ENCODE results near the gene SMIM45.

The SMIM45 gene

DNA sequence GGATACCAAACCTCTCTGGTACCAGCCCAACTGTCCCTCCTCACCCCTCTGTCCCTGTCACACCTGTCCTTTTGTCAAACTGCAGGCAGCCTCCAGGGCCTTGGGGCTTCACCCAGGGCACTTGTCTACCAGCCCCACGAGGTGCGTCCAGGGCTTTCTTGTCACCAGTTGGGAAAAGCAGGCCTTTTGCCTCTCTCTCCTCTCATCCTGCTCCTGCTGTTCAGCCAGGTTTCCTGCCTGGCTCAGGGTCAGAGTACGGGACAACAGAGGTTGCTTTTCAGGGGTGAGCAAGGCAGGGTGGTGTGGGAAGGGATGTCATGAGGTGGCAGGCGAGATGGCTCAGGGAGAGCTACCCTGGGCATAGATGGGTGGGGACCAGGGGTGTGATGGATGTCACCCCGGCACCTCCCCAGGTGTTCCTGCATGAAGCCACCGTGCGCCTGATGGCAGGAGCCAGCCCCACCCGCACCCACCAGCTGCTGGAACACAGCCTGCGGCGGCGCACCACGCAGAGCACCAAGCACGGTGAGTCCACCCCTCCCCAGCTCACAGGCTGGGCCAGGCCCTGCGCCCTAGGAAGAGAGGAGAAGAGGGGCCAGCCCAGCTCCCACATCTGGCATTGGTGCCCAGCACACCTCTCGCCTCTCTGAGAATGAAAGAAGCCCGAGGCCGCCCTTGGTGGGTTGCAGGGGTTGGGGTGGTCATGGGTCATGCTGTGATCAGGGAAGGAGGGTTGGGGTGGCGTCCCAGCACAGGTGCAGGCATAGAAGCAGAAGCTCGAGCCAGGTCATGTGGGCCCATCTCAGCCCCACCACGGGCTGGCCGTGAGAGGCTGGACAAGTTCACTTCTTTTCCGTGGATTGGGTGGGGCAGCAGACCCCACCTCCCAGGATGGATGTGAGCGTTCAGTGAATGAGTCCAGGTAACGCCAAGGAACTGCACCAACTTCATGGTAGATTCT, 47.2 kb upstream of the SMIM45 start:
- Histone ChIP-seq H3K79me2 (replicated peaks; ENCODE audit: insufficient read depth, low read length) (no peaks in the 10 kb centered on the region), H3K27ac (ENCODE audit: low read length) (no peak overlapping the region), H3K4me2 (ENCODE audit: low read length) (no peak overlapping the region), H4K20me1 (ENCODE audit: insufficient read depth) (no peaks in the 10 kb centered on the region), H3K9ac (ENCODE audit: low read length) (no peak overlapping the region), H3K9me3 (ENCODE audit: low read length) (no peaks in the 10 kb centered on the region), H3K9me2 (ENCODE audit: insufficient read depth, low read length) (no peaks in the 10 kb centered on the region), H3K27me3 (ENCODE audit: insufficient read depth, low read depth, low read length) (peaks cover 12% of the 10 kb centered on the region), H2AFZ (ENCODE audit: low read depth, low read length) (no peak overlapping the region), H3F3A (ENCODE audit: insufficient read depth, low read length, poor library complexity, severe bottlenecking) (no peaks in the 10 kb centered on the region), H3K4me3 (ENCODE audit: low read length) (no peak overlapping the region), H3K36me3 (ENCODE audit: insufficient read depth, low read length) (peaks cover 5% of the 10 kb centered on the region)
- TF ChIP-seq TAF1 (IDR thresholded peaks at IDR 0.05; ENCODE audit: low read depth): no peak
- no peak for TF ChIP-seq EZH2 (IDR thresholded peaks at IDR 0.05; ENCODE audit: borderline replicate concordance, insufficient read depth, low read length, poor library complexity, severe bottlenecking)
- TF ChIP-seq POLR2AphosphoS5 (IDR thresholded peaks at IDR 0.05): no peak
- TF ChIP-seq RAD21 (conservative IDR thresholded peaks at IDR 0.05): no peak
- TF ChIP-seq, protein P1, sequence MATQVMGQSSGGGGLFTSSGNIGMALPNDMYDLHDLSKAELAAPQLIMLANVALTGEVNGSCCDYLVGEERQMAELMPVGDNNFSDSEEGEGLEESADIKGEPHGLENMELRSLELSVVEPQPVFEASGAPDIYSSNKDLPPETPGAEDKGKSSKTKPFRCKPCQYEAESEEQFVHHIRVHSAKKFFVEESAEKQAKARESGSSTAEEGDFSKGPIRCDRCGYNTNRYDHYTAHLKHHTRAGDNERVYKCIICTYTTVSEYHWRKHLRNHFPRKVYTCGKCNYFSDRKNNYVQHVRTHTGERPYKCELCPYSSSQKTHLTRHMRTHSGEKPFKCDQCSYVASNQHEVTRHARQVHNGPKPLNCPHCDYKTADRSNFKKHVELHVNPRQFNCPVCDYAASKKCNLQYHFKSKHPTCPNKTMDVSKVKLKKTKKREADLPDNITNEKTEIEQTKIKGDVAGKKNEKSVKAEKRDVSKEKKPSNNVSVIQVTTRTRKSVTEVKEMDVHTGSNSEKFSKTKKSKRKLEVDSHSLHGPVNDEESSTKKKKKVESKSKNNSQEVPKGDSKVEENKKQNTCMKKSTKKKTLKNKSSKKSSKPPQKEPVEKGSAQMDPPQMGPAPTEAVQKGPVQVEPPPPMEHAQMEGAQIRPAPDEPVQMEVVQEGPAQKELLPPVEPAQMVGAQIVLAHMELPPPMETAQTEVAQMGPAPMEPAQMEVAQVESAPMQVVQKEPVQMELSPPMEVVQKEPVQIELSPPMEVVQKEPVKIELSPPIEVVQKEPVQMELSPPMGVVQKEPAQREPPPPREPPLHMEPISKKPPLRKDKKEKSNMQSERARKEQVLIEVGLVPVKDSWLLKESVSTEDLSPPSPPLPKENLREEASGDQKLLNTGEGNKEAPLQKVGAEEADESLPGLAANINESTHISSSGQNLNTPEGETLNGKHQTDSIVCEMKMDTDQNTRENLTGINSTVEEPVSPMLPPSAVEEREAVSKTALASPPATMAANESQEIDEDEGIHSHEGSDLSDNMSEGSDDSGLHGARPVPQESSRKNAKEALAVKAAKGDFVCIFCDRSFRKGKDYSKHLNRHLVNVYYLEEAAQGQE (IDR thresholded peaks at IDR 0.05; ENCODE audit: borderline replicate concordance): no peak
- TF ChIP-seq MXI1 (conservative IDR thresholded peaks at IDR 0.05; ENCODE audit: poor library complexity, severe bottlenecking): no peak
- no peak for TF ChIP-seq SMC3 (conservative IDR thresholded peaks at IDR 0.05; ENCODE audit: poor library complexity)
- TF ChIP-seq, protein P2, sequence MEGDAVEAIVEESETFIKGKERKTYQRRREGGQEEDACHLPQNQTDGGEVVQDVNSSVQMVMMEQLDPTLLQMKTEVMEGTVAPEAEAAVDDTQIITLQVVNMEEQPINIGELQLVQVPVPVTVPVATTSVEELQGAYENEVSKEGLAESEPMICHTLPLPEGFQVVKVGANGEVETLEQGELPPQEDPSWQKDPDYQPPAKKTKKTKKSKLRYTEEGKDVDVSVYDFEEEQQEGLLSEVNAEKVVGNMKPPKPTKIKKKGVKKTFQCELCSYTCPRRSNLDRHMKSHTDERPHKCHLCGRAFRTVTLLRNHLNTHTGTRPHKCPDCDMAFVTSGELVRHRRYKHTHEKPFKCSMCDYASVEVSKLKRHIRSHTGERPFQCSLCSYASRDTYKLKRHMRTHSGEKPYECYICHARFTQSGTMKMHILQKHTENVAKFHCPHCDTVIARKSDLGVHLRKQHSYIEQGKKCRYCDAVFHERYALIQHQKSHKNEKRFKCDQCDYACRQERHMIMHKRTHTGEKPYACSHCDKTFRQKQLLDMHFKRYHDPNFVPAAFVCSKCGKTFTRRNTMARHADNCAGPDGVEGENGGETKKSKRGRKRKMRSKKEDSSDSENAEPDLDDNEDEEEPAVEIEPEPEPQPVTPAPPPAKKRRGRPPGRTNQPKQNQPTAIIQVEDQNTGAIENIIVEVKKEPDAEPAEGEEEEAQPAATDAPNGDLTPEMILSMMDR (IDR thresholded peaks at IDR 0.05; ENCODE audit: poor library complexity, severe bottlenecking): no peak
- TF ChIP-seq EP300 (conservative IDR thresholded peaks at IDR 0.05; ENCODE audit: poor library complexity, severe bottlenecking): no peak

DNA sequence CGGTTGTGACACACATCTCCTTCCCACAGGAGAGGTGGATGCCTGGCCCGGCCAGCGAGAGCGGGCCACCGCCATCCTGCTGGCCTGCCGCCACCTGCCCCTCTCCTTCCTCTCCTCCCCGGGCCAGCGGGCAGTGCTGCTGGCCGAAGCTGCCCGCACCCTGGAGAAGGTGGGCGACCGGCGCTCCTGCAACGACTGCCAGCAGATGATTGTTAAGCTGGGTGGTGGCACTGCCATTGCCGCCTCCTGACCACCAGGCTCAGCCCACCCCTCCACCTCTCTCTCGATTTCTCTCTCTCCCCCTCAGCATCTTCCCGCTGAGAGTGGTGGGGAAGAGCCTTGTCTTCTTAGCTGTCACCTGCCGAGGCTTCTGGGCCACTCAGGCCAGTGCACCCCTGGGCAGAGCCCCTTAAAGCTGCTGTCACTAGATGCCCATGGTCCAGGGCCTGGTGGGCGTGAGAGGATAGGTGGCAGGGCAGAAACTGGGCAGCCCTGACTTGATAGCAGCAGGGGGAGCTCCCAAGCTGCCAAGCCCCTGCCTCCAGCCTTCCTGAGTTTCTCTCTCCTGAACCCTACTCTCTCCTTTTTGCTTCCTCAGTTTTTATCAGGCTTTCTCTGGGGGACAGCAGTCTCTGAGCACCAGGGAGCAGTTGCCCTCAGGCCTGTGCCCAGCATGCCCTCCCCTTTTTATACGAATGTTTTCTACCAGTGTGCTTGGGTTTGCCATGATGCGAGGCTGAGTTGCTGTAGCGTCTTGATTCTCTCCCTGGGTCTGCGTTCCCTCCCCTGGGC, 46.3 kb upstream of the SMIM45 start:
- Histone ChIP-seq H3K27ac (ENCODE audit: low read length) (no peak overlapping the region), H3F3A (ENCODE audit: insufficient read depth, low read length, poor library complexity, severe bottlenecking) (no peaks in the 10 kb centered on the region), H3K36me3 (ENCODE audit: insufficient read depth, low read length) (peaks cover 4% of the 10 kb centered on the region), H3K9me2 (ENCODE audit: insufficient read depth, low read length) (no peaks in the 10 kb centered on the region), H3K4me3 (ENCODE audit: low read length) (no peak overlapping the region), H2AFZ (ENCODE audit: low read depth, low read length) (no peak overlapping the region), H3K9me3 (ENCODE audit: low read length) (no peaks in the 10 kb centered on the region), H3K9ac (ENCODE audit: low read length) (no peak overlapping the region), H3K27me3 (ENCODE audit: insufficient read depth, low read depth, low read length) (peaks cover 20% of the 10 kb centered on the region), H3K4me2 (ENCODE audit: low read length) (no peak overlapping the region), H3K79me2 (replicated peaks; ENCODE audit: insufficient read depth, low read length) (no peaks in the 10 kb centered on the region), H4K20me1 (ENCODE audit: insufficient read depth) (no peaks in the 10 kb centered on the region)
- no peak for TF ChIP-seq POLR2AphosphoS5 (IDR thresholded peaks at IDR 0.05)
- TF ChIP-seq EP300 (conservative IDR thresholded peaks at IDR 0.05; ENCODE audit: poor library complexity, severe bottlenecking): no peak
- TF ChIP-seq, protein P2 (IDR thresholded peaks at IDR 0.05; ENCODE audit: poor library complexity, severe bottlenecking): no peak
- TF ChIP-seq TAF1 (IDR thresholded peaks at IDR 0.05; ENCODE audit: low read depth): no peak
- no peak for TF ChIP-seq RAD21 (conservative IDR thresholded peaks at IDR 0.05)
- TF ChIP-seq EZH2 (IDR thresholded peaks at IDR 0.05; ENCODE audit: borderline replicate concordance, insufficient read depth, low read length, poor library complexity, severe bottlenecking): no peak
- TF ChIP-seq MXI1 (conservative IDR thresholded peaks at IDR 0.05; ENCODE audit: poor library complexity, severe bottlenecking): no peak
- no peak for TF ChIP-seq SMC3 (conservative IDR thresholded peaks at IDR 0.05; ENCODE audit: poor library complexity)
- TF ChIP-seq, protein P1 (IDR thresholded peaks at IDR 0.05; ENCODE audit: borderline replicate concordance): no peak

All from neural cell (in vitro differentiated cells).